Sigmoid colon (tissue), 7 donors: Measurements from ENCODE around the gene GSTO2. TPM values are rescaled to one million over a fixed set of nuclear protein-coding genes. Genes with fewer than 3 reads are reported as not detected.

Experiments used
- DNase-seq: peaks from one replicate; pipeline ENCODE4 v3.0.0-alpha.2; 2019
- H3K27ac ChIP-seq, 4 donors: fragments of 200-600 bp; sonication (generic); one replicate each; pipeline ENCODE4 v1.5.1; 2016 to 2019; ENCODE audit warnings: mild to moderate bottlenecking in 1 of 4
- H3K27me3 ChIP-seq, 3 donors: fragments of 200-600 bp; sonication (generic); one replicate each; pipeline ENCODE4 v1.5.1; 2019; ENCODE audit warnings: mild to moderate bottlenecking in 1 of 3
- H3K36me3 ChIP-seq, 4 donors: fragments of 200-600 bp; sonication (generic); one replicate each; pipeline ENCODE4 v1.5.1; 2016 to 2019
- H3K4me1 ChIP-seq, 4 donors: fragments of 200-600 bp; sonication (generic); one replicate each; pipeline ENCODE4 v1.5.1; 2017 to 2019
- H3K4me3 ChIP-seq, 4 donors: fragments of 200-600 bp; sonication (generic); one replicate each; pipeline ENCODE4 v1.5.1; 2017 to 2019; ENCODE audit warnings: mild to moderate bottlenecking in 2 of 4, moderate library complexity in 1 of 4
- H3K9me3 ChIP-seq, 4 donors: fragments of 200-600 bp in 3 of 4; sonication (generic) in 3 of 4; one replicate each; pipeline versions ENCODE4 v1.5.1 to v1.6.1; 2013 to 2019
- EP300 ChIP-seq, 4 donors: sonication (generic); formaldehyde crosslinking; IDR thresholded peaks; one replicate each; pipeline ENCODE4 v1.6.1; 2017; ENCODE audit warnings: antibody characterized with exemption in 4 of 4
- POLR2A ChIP-seq, 2 donors: fragments of 450-650 bp; IDR thresholded peaks; one replicate each; pipeline ENCODE4 v1.6.1; 2016; ENCODE audit warnings: antibody characterized with exemption in 2 of 2, mild to moderate bottlenecking in 2 of 2, moderate library complexity in 2 of 2
- POLR2AphosphoS5 ChIP-seq, 4 donors: sonication (generic); formaldehyde crosslinking; IDR thresholded peaks; one replicate each; pipeline ENCODE4 v1.6.1; 2017; ENCODE audit warnings: antibody characterized with exemption in 4 of 4
- WGBS, 2 donors: extraction: QIAGEN DNeasy Blood & Tissue Kit; methylation state at CpG; one replicate each; pipeline ENCODE4 v1.1.7; 2013; 5-methylcytosine and 5-hydroxymethylcytosine counted together
- intact Hi-C: fragments of 100-400 bp; cut with DNase I; formaldehyde crosslinking; loops from one replicate; pipeline ENCODE4 v1.15.1; 2023
- polyA plus RNA-seq, 3 donors: library from polyadenylated mRNA; stranded (reverse); fragments of 200-250 nt; gene quantifications; one replicate each; pipeline ENCODE4 v1.2.3, GENCODE V29; 2013
- total RNA-seq, 4 donors: library from RNA; depleted of rRNA; stranded (reverse); fragments of >200 nt; gene quantifications; one replicate each; pipeline ENCODE4 v1.1.0, GENCODE V29; 2016
- TF ChIP-seq, protein P1 (sequence below), 4 experiments: fragments of 450-650 bp in 3 of 4; fragments of 200-600 bp in 1 of 4; IDR thresholded peaks; one replicate each; pipeline ENCODE4 v1.5.1; 2016 to 2019; ENCODE audit warnings: antibody characterized with exemption in 4 of 4, mild to moderate bottlenecking in 3 of 4, moderate library complexity in 2 of 4
- donor health status: healthy with polysubstance abuse.
- donor health status: Bipolar disorder and iron deficiency.
- donor health status: healthy.

The GSTO2 gene
- total and polyA plus RNA-seq, 7 donors, result 0.68 to 13.2 (median 2.1) TPM

GRCh38 chr10:104293011-104293410 is 24.0 kb downstream of the GSTO2 start:
- DNase-seq, result no peak
- Histone ChIP-seq H3K4me3 (no peak overlapping the region), H3K4me1 (peaks cover 0 to 7% (median 2%) of the 10 kb centered on the region in 4 donors), H3K27me3 (no peaks in the 10 kb centered on the region), H3K36me3 (no peaks in the 10 kb centered on the region), H3K27ac (no peak overlapping the region), H3K9me3 (no peaks in the 10 kb centered on the region)
- WGBS, 2 donors, result 69 to 80% methylated on average over 2 of the region's 2 CpGs
- intact Hi-C loops, result no loop called here
- TF ChIP-seq POLR2AphosphoS5 (IDR thresholded peaks at IDR 0.05), result no peak
- TF ChIP-seq POLR2A (IDR thresholded peaks at IDR 0.05), result no peak
- TF ChIP-seq, protein P1, sequence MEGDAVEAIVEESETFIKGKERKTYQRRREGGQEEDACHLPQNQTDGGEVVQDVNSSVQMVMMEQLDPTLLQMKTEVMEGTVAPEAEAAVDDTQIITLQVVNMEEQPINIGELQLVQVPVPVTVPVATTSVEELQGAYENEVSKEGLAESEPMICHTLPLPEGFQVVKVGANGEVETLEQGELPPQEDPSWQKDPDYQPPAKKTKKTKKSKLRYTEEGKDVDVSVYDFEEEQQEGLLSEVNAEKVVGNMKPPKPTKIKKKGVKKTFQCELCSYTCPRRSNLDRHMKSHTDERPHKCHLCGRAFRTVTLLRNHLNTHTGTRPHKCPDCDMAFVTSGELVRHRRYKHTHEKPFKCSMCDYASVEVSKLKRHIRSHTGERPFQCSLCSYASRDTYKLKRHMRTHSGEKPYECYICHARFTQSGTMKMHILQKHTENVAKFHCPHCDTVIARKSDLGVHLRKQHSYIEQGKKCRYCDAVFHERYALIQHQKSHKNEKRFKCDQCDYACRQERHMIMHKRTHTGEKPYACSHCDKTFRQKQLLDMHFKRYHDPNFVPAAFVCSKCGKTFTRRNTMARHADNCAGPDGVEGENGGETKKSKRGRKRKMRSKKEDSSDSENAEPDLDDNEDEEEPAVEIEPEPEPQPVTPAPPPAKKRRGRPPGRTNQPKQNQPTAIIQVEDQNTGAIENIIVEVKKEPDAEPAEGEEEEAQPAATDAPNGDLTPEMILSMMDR (IDR thresholded peaks at IDR 0.05), result no peak
- no peak for TF ChIP-seq EP300 (IDR thresholded peaks at IDR 0.05)

DNA sequence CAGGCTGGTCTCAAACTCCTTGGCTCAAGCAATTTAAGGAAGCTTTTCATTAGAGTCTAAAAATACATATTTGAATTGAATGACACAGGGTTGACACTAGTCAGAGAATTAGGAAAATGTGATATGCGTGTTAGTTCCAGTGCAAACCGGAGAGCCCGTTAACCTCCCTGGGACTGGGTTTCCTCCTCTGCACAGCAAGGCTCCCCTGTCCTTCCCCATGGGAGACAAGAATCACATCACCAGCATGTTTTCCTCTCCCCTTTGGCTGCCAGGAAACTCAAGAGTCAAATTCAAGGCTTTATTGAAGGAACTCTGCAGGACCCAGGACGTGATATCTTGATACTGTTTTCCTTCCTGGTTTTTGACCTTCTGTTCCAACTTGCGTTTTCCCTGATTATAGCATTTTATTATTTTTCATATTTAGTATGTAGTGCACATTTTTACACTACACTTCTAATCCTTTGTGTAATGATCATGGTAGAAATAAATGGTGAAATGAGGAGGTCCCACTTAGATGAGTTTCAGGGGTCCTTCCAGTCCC is 24.9 kb downstream of the GSTO2 start:
- H3K9me3 ChIP-seq, result no peaks in the 10 kb centered on the region
- no peaks in the 10 kb centered on the region for H3K27me3 ChIP-seq
- 91 to 93% methylated on average over 5 of the region's 5 CpGs for WGBS, 2 donors
- TF ChIP-seq, protein P1 (IDR thresholded peaks at IDR 0.05), result no peak
- no peak for TF ChIP-seq EP300 (IDR thresholded peaks at IDR 0.05)
- TF ChIP-seq POLR2AphosphoS5 (IDR thresholded peaks at IDR 0.05), result no peak
- TF ChIP-seq POLR2A (IDR thresholded peaks at IDR 0.05), result no peak
- intact Hi-C loops, result no loop called here
- no peak for DNase-seq
- H3K36me3 ChIP-seq, result no peaks in the 10 kb centered on the region
- peaks cover 0 to 7% (median 2%) of the 10 kb centered on the region in 4 donors for H3K4me1 ChIP-seq
- H3K4me3 ChIP-seq, result no peak overlapping the region
- H3K27ac ChIP-seq, result no peak overlapping the region

DNA sequence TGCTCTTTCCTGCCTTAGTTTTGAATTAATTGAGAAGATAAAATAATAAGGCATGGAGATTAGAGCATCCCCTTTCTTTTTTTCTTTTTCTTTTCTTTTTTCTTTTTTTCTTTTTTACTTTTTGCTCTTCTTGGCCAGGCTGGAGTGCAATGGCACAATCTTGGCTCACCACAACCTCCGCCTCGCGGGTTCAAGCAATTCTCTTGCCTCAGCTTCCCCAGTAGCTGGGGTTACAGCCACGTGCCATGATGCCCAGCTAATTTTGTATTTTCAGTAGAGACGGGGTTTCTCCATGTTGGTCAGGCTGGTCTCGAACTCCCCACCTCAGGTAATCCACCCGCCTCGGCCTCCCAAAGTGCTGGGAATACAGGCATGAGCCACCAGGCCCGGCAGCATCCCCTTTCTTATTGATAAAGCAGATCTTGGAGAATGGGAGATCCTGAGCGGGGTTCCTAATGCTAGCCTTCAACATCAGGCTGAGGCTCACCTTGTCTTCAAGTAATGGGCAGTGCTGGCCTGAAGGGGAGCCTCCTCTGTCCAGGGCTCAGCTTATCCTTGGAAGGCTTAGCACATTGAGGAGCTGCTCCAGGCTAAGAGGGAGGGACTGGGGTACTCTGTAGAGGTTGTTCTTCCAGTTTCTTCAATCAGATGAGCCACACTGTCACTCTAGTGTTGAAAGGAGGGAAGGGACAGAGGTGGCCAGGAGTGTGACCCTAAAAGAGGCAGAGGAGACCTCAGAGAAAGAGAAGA is 27.9 kb downstream of the GSTO2 start:
- Histone ChIP-seq H3K4me3 (no peak overlapping the region), H3K27ac (no peak overlapping the region), H3K4me1 (peaks cover 0 to 20% (median 20%) of the 10 kb centered on the region in 4 donors), H3K27me3 (no peaks in the 10 kb centered on the region), H3K9me3 (no peaks in the 10 kb centered on the region), H3K36me3 (no peaks in the 10 kb centered on the region)
- intact Hi-C loops, result no loop called here
- TF ChIP-seq, protein P1 (IDR thresholded peaks at IDR 0.05), result no peak
- no peak for TF ChIP-seq POLR2A (IDR thresholded peaks at IDR 0.05)
- TF ChIP-seq EP300 (IDR thresholded peaks at IDR 0.05), result no peak
- TF ChIP-seq POLR2AphosphoS5 (IDR thresholded peaks at IDR 0.05), result no peak
- WGBS, 2 donors, result 94 to 97% methylated on average over 10 of the region's 10 CpGs
- DNase-seq, result no peak

- no peaks in the 10 kb centered on the region for H3K9me3 ChIP-seq
- intact Hi-C loops, result no loop called here
- peak overlapping the region in 2 of 4 donors; percentile 77 to 92 for H3K27ac ChIP-seq
- TF ChIP-seq POLR2AphosphoS5 (IDR thresholded peaks at IDR 0.05), result no peak
- H3K4me3 ChIP-seq, result no peak overlapping the region
- WGBS, 2 donors, result 73 to 81% methylated on average over 17 of the region's 17 CpGs
- H3K27me3 ChIP-seq, result no peaks in the 10 kb centered on the region
- no peaks in the 10 kb centered on the region for H3K36me3 ChIP-seq
- no peak for DNase-seq
- H3K4me1 ChIP-seq, result peaks cover 0 to 20% (median 20%) of the 10 kb centered on the region in 4 donors
These were observed 29.0 kb downstream of the GSTO2 start for GRCh38 chr10:104297697-104298660.
